HCT116 (cell line): Measurements from ENCODE around the gene BRINP3. TPM values are rescaled to one million over a fixed set of nuclear protein-coding genes. Genes with fewer than 3 reads are reported as not detected.

ENCODE experiments used
- ATAC-seq: fragments of 200-7000 bp; cut with Tn5 transposase; 2 replicates; pipeline ENCODE4 v1.9.1; 2020; ENCODE audit warnings: mild to moderate bottlenecking, moderate library complexity
- BruUV-seq: library from RNA; stranded (reverse); fragments of 400-500 nt; replicated peaks from 2 replicates; lab custom pipeline; 2021; lab: Mats Ljungman, UMichigan
- CTCF ChIA-PET: fragments of 300-600 bp; sonication (Branson Sonifier 250); formaldehyde crosslinking; loops from one replicate; lab custom pipeline; 2021; ENCODE audit warnings: antibody characterized with exemption; lab: Charles Lee
- POLR2A ChIA-PET: fragments of 300-600, 350-600 bp; sonication (Branson Sonifier 250); formaldehyde crosslinking; loops from one replicate; lab custom pipeline; 2021; ENCODE audit warnings: antibody characterized with exemption; lab: Charles Lee
- RAD21 ChIA-PET, 2 experiments: fragments of 300-600 bp; sonication (Branson Sonifier 250); formaldehyde crosslinking; loops; one replicate each; lab custom pipeline; 2023; ENCODE audit warnings: low total read pairs in 2 of 2; ENCODE audit not compliant: uncharacterized antibody in 2 of 2, unreplicated experiment in 2 of 2, low non-redundant PET in 1 of 2; lab: Charles Lee
- DNase-seq: peaks from one replicate; pipeline ENCODE4 v3.0.0-alpha.2; 2010; ENCODE audit warnings: low read depth, low spot score
- H2AFZ ChIP-seq: fragments of 200-600 bp; shearing (Covaris generic), sonication (generic); 2 replicates; pipeline ENCODE4 v1.6.1; 2017; ENCODE audit warnings: low read depth, mixed run types, mixed read lengths, antibody characterized with exemption, low read length; ENCODE audit not compliant: poor library complexity, severe bottlenecking
- H3K27ac ChIP-seq: 2 replicates; pipeline ENCODE4 v1.5.1; 2012; ENCODE audit warnings: low read depth, low read length
- H3K27me3 ChIP-seq: fragments of 200-600 bp; sonication (generic); 2 replicates; pipeline ENCODE4 v1.6.1; 2016; ENCODE audit warnings: mixed run types, low read length, mixed read lengths; ENCODE audit not compliant: insufficient read depth
- H3K36me3 ChIP-seq, 2 experiments: fragments of 200-500 bp in 1 of 2; fragments of 200-600 bp in 1 of 2; sonication (Bioruptor generic) in 1 of 2; sonication (generic) in 1 of 2; 2 replicates each; pipeline versions ENCODE4 v1.5.1 to v1.6.1; 2014 to 2016; ENCODE audit warnings: low read length in 2 of 2, inconsistent platforms in 1 of 2, mixed read lengths in 1 of 2, mixed run types in 1 of 2; ENCODE audit not compliant: insufficient read depth in 2 of 2, control insufficient read depth in 1 of 2
- H3K4me1 ChIP-seq, 2 experiments: fragments of 200-600 bp in 1 of 2; sonication (generic) in 1 of 2; 2 replicates each; pipeline versions ENCODE4 v1.5.1 to v1.6.1; 2012 to 2017; ENCODE audit warnings: low read length in 2 of 2, inconsistent platforms in 1 of 2, mild to moderate bottlenecking in 1 of 2, mixed read lengths in 1 of 2, mixed run types in 1 of 2, moderate library complexity in 1 of 2; ENCODE audit not compliant: insufficient read depth in 2 of 2, control insufficient read depth in 1 of 2
- H3K4me2 ChIP-seq: fragments of 200-600 bp; sonication (generic); 2 replicates; pipeline ENCODE4 v1.6.1; 2017; ENCODE audit warnings: mixed run types, low read length, mixed read lengths
- H3K4me3 ChIP-seq, 2 experiments: fragments of 200-600 bp in 1 of 2; sonication (generic) in 1 of 2; replicated peaks in 1 of 2; 2 replicates each; pipeline ENCODE4 v1.5.1; 2011 to 2016; ENCODE audit warnings: low read length in 2 of 2, control low read depth in 1 of 2, low read depth in 1 of 2, mild to moderate bottlenecking in 1 of 2, mixed read lengths in 1 of 2, mixed run types in 1 of 2
- H3K79me2 ChIP-seq: fragments of 200-600 bp; sonication (generic); 2 replicates; pipeline ENCODE4 v1.6.1; 2017; ENCODE audit warnings: mild to moderate bottlenecking, mixed run types, low read length, moderate library complexity, mixed read lengths; ENCODE audit not compliant: insufficient read depth
- H3K9ac ChIP-seq: fragments of 200-600 bp; sonication (generic); 2 replicates; pipeline ENCODE4 v1.6.1; 2016; ENCODE audit warnings: low read length, mixed read lengths
- H3K9me2 ChIP-seq: fragments of 200-600 bp; sonication (generic), shearing (Covaris generic); 2 replicates; pipeline ENCODE4 v1.6.1; 2017; ENCODE audit warnings: mixed run types, mild to moderate bottlenecking, moderate library complexity; ENCODE audit not compliant: insufficient read depth
- H3K9me3 ChIP-seq, 2 experiments: fragments of 200-500 bp in 1 of 2; fragments of 200-600 bp in 1 of 2; sonication (Bioruptor generic) in 1 of 2; sonication (generic) in 1 of 2; 2 replicates each; pipeline ENCODE4 v1.6.1; 2014 to 2017; ENCODE audit warnings: low read length in 2 of 2, mixed read lengths in 2 of 2, inconsistent platforms in 1 of 2, low read depth in 1 of 2, mild to moderate bottlenecking in 1 of 2, mixed run types in 1 of 2, moderate library complexity in 1 of 2; ENCODE audit not compliant: control insufficient read depth in 1 of 2, insufficient read depth in 1 of 2
- H4K20me1 ChIP-seq: fragments of 200-600 bp; sonication (generic), shearing (Covaris generic); 2 replicates; pipeline ENCODE4 v1.6.1; 2017; ENCODE audit warnings: mixed run types, mild to moderate bottlenecking, moderate library complexity; ENCODE audit not compliant: insufficient read depth
- ATF3 ChIP-seq: IDR thresholded peaks from 2 replicates; pipeline ENCODE4 v1.6.1; 2012
- CBX3 ChIP-seq: IDR thresholded peaks from 2 replicates; pipeline ENCODE4 v1.6.1; 2012; ENCODE audit warnings: low read depth
- CEBPB ChIP-seq: IDR thresholded peaks from 2 replicates; pipeline ENCODE4 v1.6.1; 2012; ENCODE audit warnings: low read depth
- CTCF ChIP-seq, 3 experiments: fragments of 200-600 bp in 1 of 3; sonication (generic) in 1 of 3; IDR thresholded peaks in 2 of 3; conservative IDR thresholded peaks in 1 of 3; 2 replicates each; pipeline ENCODE4 v1.5.1; 2012 to 2017; ENCODE audit warnings: low read depth in 2 of 3, low read length in 2 of 3, antibody characterized with exemption in 1 of 3, borderline replicate concordance in 1 of 3, control low read depth in 1 of 3, mild to moderate bottlenecking in 1 of 3, mixed read lengths in 1 of 3, mixed run types in 1 of 3, moderate library complexity in 1 of 3; ENCODE audit not compliant: insufficient read depth in 1 of 3
- ELF1 ChIP-seq: IDR thresholded peaks from 2 replicates; pipeline ENCODE4 v1.6.1; 2012; ENCODE audit warnings: low read depth, borderline replicate concordance
- EZH2 ChIP-seq: fragments of 200-600 bp; sonication (generic); IDR thresholded peaks from 2 replicates; pipeline ENCODE4 v1.6.1; 2017; ENCODE audit warnings: antibody characterized with exemption, mixed run types
- FOSL1 ChIP-seq: IDR thresholded peaks from 2 replicates; pipeline ENCODE4 v1.6.1; 2012; ENCODE audit warnings: low read depth
- MAX ChIP-seq: IDR thresholded peaks from 2 replicates; pipeline ENCODE4 v1.6.1; 2012
- POLR2A ChIP-seq: IDR thresholded peaks from 2 replicates; pipeline ENCODE4 v1.7.0; 2011; ENCODE audit warnings: borderline replicate concordance; ENCODE audit not compliant: insufficient read depth, insufficient read length; ENCODE audit errors: extremely low read depth
- POLR2AphosphoS5 ChIP-seq: IDR thresholded peaks from 2 replicates; pipeline ENCODE4 v1.6.1; 2011; ENCODE audit warnings: mild to moderate bottlenecking, low read depth, low read length, moderate library complexity
- REST ChIP-seq: IDR thresholded peaks from 2 replicates; pipeline ENCODE4 v1.6.1; 2012; ENCODE audit warnings: low read depth
- SP1 ChIP-seq: IDR thresholded peaks from 2 replicates; pipeline ENCODE4 v1.6.1; 2012; ENCODE audit warnings: low read depth
- SRF ChIP-seq: IDR thresholded peaks from 2 replicates; pipeline ENCODE4 v1.6.1; 2012; ENCODE audit warnings: low read depth
- TCF7L2 ChIP-seq: IDR thresholded peaks from 2 replicates; pipeline ENCODE4 v1.7.0; 2011; ENCODE audit warnings: borderline replicate concordance, inconsistent platforms; ENCODE audit not compliant: insufficient read depth, insufficient read length; ENCODE audit errors: extremely low read depth
- YY1 ChIP-seq: IDR thresholded peaks from 2 replicates; pipeline ENCODE4 v1.6.1; 2011; ENCODE audit warnings: low read length, low read depth, moderate library complexity, mild to moderate bottlenecking; ENCODE audit not compliant: insufficient replicate concordance; ENCODE audit errors: extremely low read depth
- ZFX ChIP-seq: fragments of 450-650 bp; IDR thresholded peaks from 2 replicates; pipeline ENCODE4 v1.6.1; 2017
- ZNF274 ChIP-seq: fragments of 200-500 bp; sonication (Bioruptor generic); IDR thresholded peaks from 2 replicates; pipeline ENCODE4 v1.6.1; 2014; ENCODE audit warnings: mild to moderate bottlenecking, low read depth, low read length, inconsistent platforms
- intact Hi-C: fragments of 100-400 bp; cut with micrococcal nuclease; formaldehyde crosslinking; loops from 2 replicates; pipeline ENCODE4 v1.10.0; 2022
- total RNA-seq: library from RNA; stranded (reverse); gene quantifications from one replicate; pipeline ENCODE4 v1.2.1, GENCODE V29; 2021; ENCODE audit not compliant: unreplicated experiment

The BRINP3 gene
- total RNA-seq, 1 experiment from 2014 or later, result not detected

- H3K4me3 ChIP-seq, result no peak overlapping the region
- intact Hi-C loops, result no loop called here
- POLR2A ChIA-PET, result no interaction called here
- DNase-seq, result no peak
- no peak overlapping the region for H3K27ac ChIP-seq
- H3K9me2 ChIP-seq, result no peaks in the 10 kb centered on the region
- CTCF ChIA-PET, result no interaction called here
- ATAC-seq, result no peak
- H3K79me2 ChIP-seq, result no peaks in the 10 kb centered on the region
- RAD21 ChIA-PET, result no interaction called here
- no peak overlapping the region for H3K9ac ChIP-seq
- no peaks in the 10 kb centered on the region for H3K27me3 ChIP-seq
- H4K20me1 ChIP-seq, result no peaks in the 10 kb centered on the region
- no peaks in the 10 kb centered on the region for H3K9me3 ChIP-seq
- TF ChIP-seq REST (no peak), CTCF (IDR thresholded peaks at IDR 0.05 in 2 of 3, conservative IDR thresholded peaks at IDR 0.05 in 1 of 3; ENCODE audit: borderline replicate concordance in 1 of 3, insufficient read depth in 1 of 3, low read depth in 2 of 3, low read length in 2 of 3) (no peak), TCF7L2 (no peak), CEBPB (no peak), ZNF274 (no peak), POLR2A (no peak), POLR2AphosphoS5 (no peak), FOSL1 (no peak), SRF (no peak), EZH2 (no peak), YY1 (no peak), MAX (no peak), ZFX (no peak), CBX3 (no peak), ELF1 (no peak), SP1 (no peak), ATF3 (no peak)
- no peak overlapping the region for H2AFZ ChIP-seq
- no peaks in the 10 kb centered on the region for H3K36me3 ChIP-seq
- H3K4me2 ChIP-seq, result no peak overlapping the region
- no peaks in the 10 kb centered on the region for H3K4me1 ChIP-seq
- no TSS peak for BruUV-seq
Measured at GRCh38 chr1:190252046-190252445, 225.6 kb downstream of the BRINP3 start.
